HuH-7 (cell line): Measurements from ENCODE around the gene GUCY2F.

ENCODE experiments used
- DNase-seq: peaks from one replicate; pipeline ENCODE4 v3.0.0; 2011; ENCODE audit warnings: low spot score

The GUCY2F gene

GRCh38 chrX:109336141-109336540 is 145.7 kb downstream of the GUCY2F start:
- DNase-seq: no peak

GRCh38 chrX:109327251-109327650 is 154.6 kb downstream of the GUCY2F start:
- no peak for DNase-seq
